Lung (tissue), 12 donors: ENCODE measurements around the gene COX5A. TPM values are rescaled to one million over a fixed set of nuclear protein-coding genes. Genes with fewer than 3 reads are reported as not detected.

Source experiments
- ATAC-seq: fragments of 200-7000 bp; cut with Tn5 transposase; one replicate; pipeline ENCODE4 v1.9.1; 2020; ENCODE audit warnings: moderate number of reproducible peaks; ENCODE audit not compliant: insufficient read depth, low FRiP score
- DNase-seq, 3 donors: peaks; one replicate each; pipeline ENCODE4 v3.0.0-alpha.2; 2013 to 2017
- H3K27ac ChIP-seq, 2 donors: one replicate each; pipeline ENCODE4 v1.5.1; 2013; ENCODE audit warnings: mild to moderate bottlenecking in 2 of 2, moderate library complexity in 2 of 2, control low read depth in 1 of 2, inconsistent platforms in 1 of 2, low read depth in 1 of 2, low read length in 1 of 2
- H3K27me3 ChIP-seq, 3 donors: one replicate each; pipeline ENCODE4 v1.5.1; 2013; ENCODE audit warnings: low read length in 2 of 3; ENCODE audit not compliant: control insufficient read depth in 3 of 3, insufficient read depth in 3 of 3
- H3K36me3 ChIP-seq, 4 donors: one replicate each; pipeline ENCODE4 v1.5.1; 2013; ENCODE audit warnings: low read length in 4 of 4, mild to moderate bottlenecking in 1 of 4, moderate library complexity in 1 of 4; ENCODE audit not compliant: control insufficient read depth in 4 of 4, insufficient read depth in 4 of 4
- H3K4me1 ChIP-seq, 5 donors: one replicate each; pipeline ENCODE4 v1.5.1; 2013; ENCODE audit warnings: low read length in 5 of 5, mild to moderate bottlenecking in 2 of 5, moderate library complexity in 1 of 5; ENCODE audit not compliant: control insufficient read depth in 5 of 5, insufficient read depth in 5 of 5
- H3K4me3 ChIP-seq: one replicate; pipeline ENCODE4 v1.5.1; 2013; ENCODE audit warnings: mild to moderate bottlenecking, control low read depth, moderate library complexity
- H3K9ac ChIP-seq, 2 donors: one replicate each; pipeline ENCODE4 v1.5.1; 2013; ENCODE audit warnings: low read length in 2 of 2, control low read depth in 1 of 2; ENCODE audit not compliant: insufficient read depth in 1 of 2
- H3K9me3 ChIP-seq, 4 donors: one replicate each; pipeline ENCODE4 v1.5.1; 2013; ENCODE audit warnings: low read length in 3 of 4, mild to moderate bottlenecking in 1 of 4, moderate library complexity in 1 of 4; ENCODE audit not compliant: control insufficient read depth in 4 of 4, insufficient read depth in 3 of 4
- WGBS, 2 donors: extraction: QIAGEN DNeasy Blood & Tissue Kit; methylation state at CpG; one replicate each; pipeline ENCODE4 v1.1.7; 2013; 5-methylcytosine and 5-hydroxymethylcytosine counted together
- polyA plus RNA-seq, 2 donors: library from polyadenylated mRNA; stranded (reverse); fragments of 200-250 nt; gene quantifications; one replicate each; pipeline ENCODE4 v1.2.1, GENCODE V29; 2013
- total RNA-seq, 2 donors: library from RNA; depleted of rRNA in 1 of 2; stranded (reverse); fragments of >200 nt in 1 of 2; gene quantifications; one replicate each; pipeline ENCODE4 v1.2.1, GENCODE V29; 2014 to 2021
- TF ChIP-seq, protein P1 (sequence below): IDR thresholded peaks from 2 replicates; pipeline ENCODE4 v1.5.1; 2012; ENCODE audit warnings: mild to moderate bottlenecking; ENCODE audit errors: control extremely low read depth, extremely low read depth
- donor health status: control.
- donor health status: control.
- donor health status: Bipolar disorder and iron deficiency.
- donor health status: healthy.
- donor health status: DM: yes; HTN: yes; CAD: no.

COX5A gene
- total and polyA plus RNA-seq, 4 donors = 70.7 to 301 (median 198) TPM

DNA sequence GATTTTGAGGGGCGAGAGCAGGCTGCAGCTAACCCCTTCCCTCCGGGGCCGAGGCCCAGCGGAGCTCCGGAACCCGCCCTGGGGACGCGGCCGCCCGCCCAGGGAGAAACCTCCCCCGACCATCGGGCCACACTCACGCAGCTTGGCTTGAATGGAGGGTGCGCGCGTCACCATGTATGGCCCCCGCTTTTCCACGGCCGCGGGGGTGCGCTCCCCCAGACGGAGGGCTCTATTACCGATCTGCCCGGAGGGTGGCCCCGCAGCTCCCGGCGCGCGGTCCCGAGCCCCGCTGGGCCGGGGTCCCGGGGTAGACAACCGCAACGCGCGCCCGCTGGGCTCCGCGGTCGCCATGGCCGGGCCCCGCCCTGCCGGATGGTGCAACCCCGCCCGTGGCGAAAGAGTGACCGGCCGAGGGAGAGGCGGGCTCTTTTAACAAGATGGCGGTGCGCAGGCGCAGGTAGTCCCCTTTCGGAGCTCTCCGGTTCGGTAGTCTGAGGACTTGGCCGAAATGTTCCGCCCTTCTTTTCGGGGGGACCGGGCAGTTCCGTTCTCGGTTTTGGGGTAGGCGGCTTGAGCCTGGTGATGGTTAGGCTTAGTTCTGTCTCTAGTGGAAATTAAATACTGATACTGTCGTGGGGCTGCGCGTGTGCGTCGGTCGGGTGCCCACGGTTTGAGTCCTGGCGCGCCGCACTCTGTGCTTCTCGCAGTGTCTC, 31.3 kb downstream of the COX5A start, which contains the start of gene FAM219B:
TSS of gene FAM219B (minus strand) at position 402 of the 713 bp plus-strand sequence. CDS start at position 351, 51 bp downstream.
- Histone ChIP-seq H3K9ac (peak within 1 kb of the TSS; percentile 44 to 88), H3K27me3 (no peaks in the 10 kb centered on the region), H3K4me1 (peaks cover 3 to 20% (median 11%) of the 10 kb centered on the region in 5 donors), H3K27ac (peak within 1 kb of the TSS; percentile 92 to 98), H3K4me3 (peak within 1 kb of the TSS; percentile 95), H3K36me3 (peaks cover 15 to 34% (median 24%) of the 10 kb centered on the region in 4 donors), H3K9me3 (no peaks in the 10 kb centered on the region)
- TF ChIP-seq, protein P1, sequence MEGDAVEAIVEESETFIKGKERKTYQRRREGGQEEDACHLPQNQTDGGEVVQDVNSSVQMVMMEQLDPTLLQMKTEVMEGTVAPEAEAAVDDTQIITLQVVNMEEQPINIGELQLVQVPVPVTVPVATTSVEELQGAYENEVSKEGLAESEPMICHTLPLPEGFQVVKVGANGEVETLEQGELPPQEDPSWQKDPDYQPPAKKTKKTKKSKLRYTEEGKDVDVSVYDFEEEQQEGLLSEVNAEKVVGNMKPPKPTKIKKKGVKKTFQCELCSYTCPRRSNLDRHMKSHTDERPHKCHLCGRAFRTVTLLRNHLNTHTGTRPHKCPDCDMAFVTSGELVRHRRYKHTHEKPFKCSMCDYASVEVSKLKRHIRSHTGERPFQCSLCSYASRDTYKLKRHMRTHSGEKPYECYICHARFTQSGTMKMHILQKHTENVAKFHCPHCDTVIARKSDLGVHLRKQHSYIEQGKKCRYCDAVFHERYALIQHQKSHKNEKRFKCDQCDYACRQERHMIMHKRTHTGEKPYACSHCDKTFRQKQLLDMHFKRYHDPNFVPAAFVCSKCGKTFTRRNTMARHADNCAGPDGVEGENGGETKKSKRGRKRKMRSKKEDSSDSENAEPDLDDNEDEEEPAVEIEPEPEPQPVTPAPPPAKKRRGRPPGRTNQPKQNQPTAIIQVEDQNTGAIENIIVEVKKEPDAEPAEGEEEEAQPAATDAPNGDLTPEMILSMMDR = no peak
- peak; percentile 92 to 94 (median 94) for DNase-seq
- 0% methylated on average over 66 to 74 of the region's 74 CpGs for WGBS, 2 donors
- ATAC-seq = peak; percentile 97

DNA sequence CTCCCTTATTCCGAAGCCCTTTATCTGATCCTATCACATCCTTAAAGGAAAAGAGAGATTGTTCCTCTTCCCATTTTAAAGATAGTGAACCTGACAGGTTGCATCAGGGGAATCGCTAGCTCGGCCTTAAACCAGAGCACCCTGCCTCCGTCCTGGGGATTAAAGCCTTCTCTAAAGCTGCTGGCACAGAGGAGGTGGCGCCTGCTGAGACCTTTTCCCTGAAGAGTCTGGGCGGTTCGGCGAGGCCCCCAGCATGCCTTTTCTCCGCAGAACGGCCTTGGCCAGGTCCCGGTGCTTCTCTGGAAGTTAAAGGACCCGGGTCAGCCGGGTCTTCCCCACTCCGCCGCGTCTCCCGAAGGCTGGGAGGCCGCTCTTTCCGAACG, 31.8 kb downstream of the COX5A start:
- no peaks in the 10 kb centered on the region for H3K9me3 ChIP-seq
- peaks cover 3 to 23% (median 14%) of the 10 kb centered on the region in 5 donors for H3K4me1 ChIP-seq
- TF ChIP-seq, protein P1 = no peak
- H3K36me3 ChIP-seq = peaks cover 12 to 36% (median 26%) of the 10 kb centered on the region in 4 donors
- H3K27ac ChIP-seq = peak overlapping the region; percentile 92 to 98
- H3K4me3 ChIP-seq = peak overlapping the region; percentile 95
- H3K9ac ChIP-seq = peak overlapping the region; percentile 44 to 73
- H3K27me3 ChIP-seq = no peaks in the 10 kb centered on the region
- DNase-seq (peak in 1 of 3 donors; percentile 39), ATAC-seq (peak; percentile 17)
- WGBS, 2 donors = 0 to 1% methylated on average over 20 of the region's 20 CpGs

DNA sequence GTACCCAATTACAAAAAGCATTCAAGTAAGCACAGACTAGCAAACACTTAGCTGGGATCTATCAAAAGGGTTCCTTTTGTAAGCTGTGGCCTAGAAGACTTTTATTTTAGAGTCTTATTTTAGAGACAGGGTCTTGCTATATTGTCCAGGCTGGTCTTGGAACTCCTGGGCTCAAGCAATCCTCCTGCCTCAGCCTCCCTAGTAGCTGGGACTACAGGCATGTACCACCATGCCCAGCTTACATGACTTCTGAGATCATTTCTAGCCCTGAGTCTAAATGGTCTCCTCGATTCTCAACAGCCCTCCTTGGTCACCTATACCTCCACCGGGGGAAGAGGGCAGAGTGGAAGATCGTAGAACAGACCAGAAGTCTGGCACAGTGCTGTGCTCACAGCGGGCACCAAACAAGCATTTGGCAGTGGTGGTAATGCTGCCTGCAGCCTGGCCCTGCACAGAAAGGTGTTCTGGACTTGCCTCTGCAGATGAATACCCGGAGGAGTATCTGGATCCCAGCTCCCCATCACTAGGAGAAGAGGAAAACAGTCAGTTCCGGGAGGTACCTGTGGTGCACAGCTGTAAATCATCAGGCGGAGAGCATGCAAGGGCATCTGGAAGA, 33.6 kb downstream of the COX5A start:
- Histone ChIP-seq H3K27me3 (no peaks in the 10 kb centered on the region), H3K27ac (no peak overlapping the region), H3K4me1 (peaks cover 3 to 23% (median 14%) of the 10 kb centered on the region in 5 donors), H3K9ac (no peak overlapping the region), H3K36me3 (peaks cover 21 to 49% (median 39%) of the 10 kb centered on the region in 4 donors), H3K9me3 (no peaks in the 10 kb centered on the region), H3K4me3 (no peak overlapping the region)
- ATAC-seq (no peak), DNase-seq (no peak)
- TF ChIP-seq, protein P1 = no peak
- WGBS, 2 donors = 95 to 97% methylated on average over 7 of the region's 7 CpGs
